Spleen (tissue), 7 donors: Measurements from ENCODE around the gene GPR161.

Experiments used
- CTCF ChIP-seq, 11 experiments: fragments of 200-600 bp in 7 of 11; fragments of 450-650 bp in 4 of 11; sonication (generic) in 4 of 11; IDR thresholded peaks in 8 of 11; conservative IDR thresholded peaks in 3 of 11; 1 replicate in 7 of 11; 2 replicates in 4 of 11; pipeline versions ENCODE4 v1.4.0 to v1.8.0; 2016 to 2021; ENCODE audit warnings: antibody characterized with exemption in 11 of 11, inconsistent platforms in 4 of 11, mild to moderate bottlenecking in 1 of 11
- POLR2A ChIP-seq, 3 donors: fragments of 450-650 bp; IDR thresholded peaks; one replicate each; pipeline ENCODE4 v1.5.1; 2017; ENCODE audit warnings: antibody characterized with exemption in 3 of 3, mild to moderate bottlenecking in 1 of 3
- donor health status: DM: no; HTN: no; CAD: no; lungs with moderate emphysema.
- donor health status: DM: no; HTN: no; CAD: no.
- donor health status: DM: no; HTN: no; CAD: no.

GRCh38 chr1:168050307-168050706, 86.4 kb downstream of the GPR161 start:
- TF ChIP-seq POLR2A (IDR thresholded peaks at IDR 0.05) (no peak), CTCF (IDR thresholded peaks at IDR 0.05 in 8 of 11, conservative IDR thresholded peaks at IDR 0.05 in 3 of 11) (no peak)
